ENCODE data around the gene GAB1. TPM values are rescaled to one million over a fixed set of nuclear protein-coding genes. Genes with fewer than 3 reads are reported as not detected.

Gene GAB1
- total and polyA plus RNA-seq, 2 of the 8 experiments (the other 6 are each of a cell fraction or from before 2014, with no cell fraction given) = 6.8 to 21.3 TPM

- no peaks in the 10 kb centered on the region for H3K27me3 ChIP-seq (replicated peaks in 1 of 4; ENCODE audit: control insufficient read depth in 3 of 4, extremely low read depth in 1 of 4, insufficient read depth in 3 of 4, low read length in 3 of 4)
- no peaks in the 10 kb centered on the region for H4K20me1 ChIP-seq (replicated peaks in 1 of 2; ENCODE audit: control insufficient read depth in 1 of 2, insufficient read depth in 2 of 2, low read length in 2 of 2)
- H4K5ac ChIP-seq (ENCODE audit: insufficient read length, low read depth, low read length) = no peak overlapping the region
- H3K18ac ChIP-seq (ENCODE audit: extremely low read depth, low read length) = no peak overlapping the region
- H2AFZ ChIP-seq (ENCODE audit: low read length) = no peak overlapping the region
- H4K91ac ChIP-seq (replicated peaks; ENCODE audit: insufficient read length, low read length) = no peak overlapping the region
- no peak overlapping the region for H4K8ac ChIP-seq (ENCODE audit: extremely low read depth, insufficient read depth, low read length)
- no peak overlapping the region for H3K4me2 ChIP-seq (ENCODE audit: insufficient read depth in 1 of 2, low read depth in 2 of 2, low read length in 2 of 2)
- no peak overlapping the region for H2AK5ac ChIP-seq (ENCODE audit: low read depth, low read length)
- H2BK12ac ChIP-seq (ENCODE audit: low read depth, low read length) = 0 out of 2 replicates have a peak overlapping the region, but pooled peaks have one; percentile 39
- H2BK120ac ChIP-seq (replicated peaks; ENCODE audit: low read depth, low read length) = no peak overlapping the region
- FAIRE-seq = no peak
- H3K9me3 ChIP-seq (ENCODE audit: insufficient read depth in 2 of 2, low read depth in 1 of 2, low read length in 1 of 2) = peaks cover 11 to 12% of the 10 kb centered on the region in 2 experiments; a peak in 3 of 4 replicates
- TF ChIP-seq CBX5 (IDR thresholded peaks at IDR 0.05; ENCODE audit: low read depth, low read length) (no peak), RNF2 (IDR thresholded peaks at IDR 0.05; ENCODE audit: borderline replicate concordance, low read depth, low read length, missing control alignments, poor library complexity, severe bottlenecking) (no peak), TCF12 (IDR thresholded peaks at IDR 0.05; ENCODE audit: low read depth, low read length) (no peak), RFX5 (IDR thresholded peaks at IDR 0.05; ENCODE audit: borderline replicate concordance, low read depth, low read length) (no peak), RAD21 (IDR thresholded peaks at IDR 0.05 in 1 of 2, conservative IDR thresholded peaks at IDR 0.05 in 1 of 2; ENCODE audit: low read depth in 2 of 2, low read length in 2 of 2) (no peak)
- H3K27ac ChIP-seq (ENCODE audit: low read depth, low read length) = 0 out of 2 replicates have a peak overlapping the region, but pooled peaks have one; percentile 60
- 78% methylated on average over 4 of the region's 4 CpGs; no CpG with 5 or more reads in 1 of the 2 experiments for WGBS, 2 experiments (ENCODE audit: extremely low coverage in 1 of 2, insufficient coverage in 1 of 2, insufficient read length in 1 of 2, insufficient replicate concordance in 2 of 2, low coverage in 1 of 2, low lambda C conversion rate in 2 of 2, missing lambda C conversion rate in 1 of 2)
- H3K79me2 ChIP-seq (ENCODE audit: control insufficient read depth in 1 of 2, insufficient read depth in 2 of 2, low read length in 2 of 2) = no peaks in the 10 kb centered on the region
- H2BK20ac ChIP-seq (ENCODE audit: low read length) = no peak overlapping the region
- no peaks in the 10 kb centered on the region for H3K79me1 ChIP-seq (ENCODE audit: low read depth, low read length)
- no peak for DNase-seq (ENCODE audit: low read depth in 1 of 2, low spot score in 2 of 2)
- no peak overlapping the region for H3K4ac ChIP-seq (replicated peaks; ENCODE audit: insufficient read length, low read depth, low read length)
- H3K23me2 ChIP-seq (ENCODE audit: low read depth, low read length) = no peaks in the 10 kb centered on the region
- CTCF ChIA-PET (ENCODE audit: partially characterized antibody) = interaction anchor here (0.7 kb wide), 1 partner anchor 8 kb away, joined by 3 read pairs; no protein-coding TSS in a partner anchor
- H3K36me3 ChIP-seq (ENCODE audit: control insufficient read depth in 2 of 4, insufficient read depth in 4 of 4, low read length in 3 of 4) = peaks cover 0 to 14% (median 6%) of the 10 kb centered on the region in 4 experiments; a peak in 4 of 8 replicates
- peaks cover 0 to 8% (median 0%) of the 10 kb centered on the region in 4 experiments; a peak in 2 of 7 replicates for H3K4me1 ChIP-seq (replicated peaks in 1 of 4; ENCODE audit: control insufficient read depth in 3 of 4, insufficient read depth in 4 of 4, low read length in 3 of 4)
- H3K9ac ChIP-seq (replicated peaks in 1 of 4; ENCODE audit: extremely low read depth in 1 of 4, low read depth in 3 of 4, low read length in 3 of 4) = no peak overlapping the region
- no peak overlapping the region for H3K4me3 ChIP-seq (ENCODE audit: extremely low read depth in 1 of 4, insufficient read depth in 2 of 4, low read depth in 3 of 4, low read length in 4 of 4)
- H3K56ac ChIP-seq (replicated peaks; ENCODE audit: insufficient read length, low read depth, low read length) = no peak overlapping the region
- H2BK5ac ChIP-seq (ENCODE audit: low read depth, low read length) = no peak overlapping the region
- H3K23ac ChIP-seq (ENCODE audit: insufficient read length) = no peak overlapping the region
- no peak overlapping the region for H3K14ac ChIP-seq (ENCODE audit: insufficient read length)
- no peak overlapping the region for H2BK15ac ChIP-seq (ENCODE audit: low read length)
- POLR2A ChIA-PET (ENCODE audit: partially characterized antibody) = interaction anchor here (2.0 kb wide), 1 partner anchor 8 kb away, joined by 5 read pairs; no protein-coding TSS in a partner anchor
These were observed 95.5 kb downstream of the GAB1 start for GRCh38 chr4:143432258-143432591.
